ENCODE data around the gene CAMK1D.

DNA sequence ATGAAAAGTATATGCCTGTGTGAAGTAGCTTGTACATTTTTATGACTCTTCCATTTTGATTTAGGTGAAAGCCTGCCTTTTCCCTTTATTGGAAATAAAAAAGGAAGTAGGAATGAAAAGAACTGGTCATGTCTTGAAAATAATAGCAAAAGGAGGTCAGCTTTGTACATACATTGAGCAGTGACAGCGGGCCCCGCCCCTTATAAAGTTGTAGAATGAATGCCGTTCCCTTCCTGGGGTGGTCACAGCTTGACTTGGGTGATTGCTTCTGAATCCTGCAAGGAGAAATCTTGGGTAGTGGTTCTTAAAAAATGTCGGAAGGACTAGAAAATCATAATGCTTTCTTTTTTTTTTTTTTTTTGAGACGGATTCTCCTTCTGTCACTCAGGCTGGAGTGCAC, 31.7 kb downstream of the CAMK1D start:
- TF ChIP-seq, protein P1, sequence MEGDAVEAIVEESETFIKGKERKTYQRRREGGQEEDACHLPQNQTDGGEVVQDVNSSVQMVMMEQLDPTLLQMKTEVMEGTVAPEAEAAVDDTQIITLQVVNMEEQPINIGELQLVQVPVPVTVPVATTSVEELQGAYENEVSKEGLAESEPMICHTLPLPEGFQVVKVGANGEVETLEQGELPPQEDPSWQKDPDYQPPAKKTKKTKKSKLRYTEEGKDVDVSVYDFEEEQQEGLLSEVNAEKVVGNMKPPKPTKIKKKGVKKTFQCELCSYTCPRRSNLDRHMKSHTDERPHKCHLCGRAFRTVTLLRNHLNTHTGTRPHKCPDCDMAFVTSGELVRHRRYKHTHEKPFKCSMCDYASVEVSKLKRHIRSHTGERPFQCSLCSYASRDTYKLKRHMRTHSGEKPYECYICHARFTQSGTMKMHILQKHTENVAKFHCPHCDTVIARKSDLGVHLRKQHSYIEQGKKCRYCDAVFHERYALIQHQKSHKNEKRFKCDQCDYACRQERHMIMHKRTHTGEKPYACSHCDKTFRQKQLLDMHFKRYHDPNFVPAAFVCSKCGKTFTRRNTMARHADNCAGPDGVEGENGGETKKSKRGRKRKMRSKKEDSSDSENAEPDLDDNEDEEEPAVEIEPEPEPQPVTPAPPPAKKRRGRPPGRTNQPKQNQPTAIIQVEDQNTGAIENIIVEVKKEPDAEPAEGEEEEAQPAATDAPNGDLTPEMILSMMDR (IDR thresholded peaks at IDR 0.05; ENCODE audit: borderline replicate concordance, extremely low read depth, low read length, poor library complexity, severe bottlenecking), result no peak
- TF ChIP-seq EZH2 (IDR thresholded peaks at IDR 0.05; ENCODE audit: borderline replicate concordance, low read depth, low read length, severe bottlenecking), result no peak

All from DND-41 (cell line).